ENCODE measurements around the gene HSD17B12. TPM values are rescaled to one million over a fixed set of nuclear protein-coding genes. Genes with fewer than 3 reads are reported as not detected.

HSD17B12 gene
- total and polyA plus RNA-seq, 2 of the 8 experiments (the other 6 are each of a cell fraction or from before 2014, with no cell fraction given), result 46.0 to 121 TPM

- Histone ChIP-seq H3K4me2 (ENCODE audit: insufficient read depth in 1 of 2, low read depth in 2 of 2, low read length in 2 of 2) (no peak overlapping the region), H3K27me3 (replicated peaks in 1 of 4; ENCODE audit: control insufficient read depth in 3 of 4, extremely low read depth in 1 of 4, insufficient read depth in 3 of 4, low read length in 3 of 4) (no peaks in the 10 kb centered on the region), H3K23ac (ENCODE audit: insufficient read length) (no peak overlapping the region), H2BK15ac (ENCODE audit: low read length) (no peak overlapping the region), H3K79me1 (ENCODE audit: low read depth, low read length) (peaks cover 14% of the 10 kb centered on the region; the same call in 1 of the 2 replicates), H2BK120ac (replicated peaks; ENCODE audit: low read depth, low read length) (no peak overlapping the region), H2AK5ac (ENCODE audit: low read depth, low read length) (no peak overlapping the region), H3K79me2 (ENCODE audit: control insufficient read depth in 1 of 2, insufficient read depth in 2 of 2, low read length in 2 of 2) (peaks cover 6 to 88% of the 10 kb centered on the region in 2 experiments; a peak in 3 of 4 replicates), H3K9me3 (ENCODE audit: insufficient read depth in 2 of 2, low read depth in 1 of 2, low read length in 1 of 2) (no peaks in the 10 kb centered on the region), H3K4ac (replicated peaks; ENCODE audit: insufficient read length, low read depth, low read length) (no peak overlapping the region), H3K56ac (replicated peaks; ENCODE audit: insufficient read length, low read depth, low read length) (no peak overlapping the region), H3K9ac (replicated peaks in 1 of 4; ENCODE audit: extremely low read depth in 1 of 4, low read depth in 3 of 4, low read length in 3 of 4) (no peak overlapping the region), H3K14ac (ENCODE audit: insufficient read length) (no peak overlapping the region), H4K5ac (ENCODE audit: insufficient read length, low read depth, low read length) (no peak overlapping the region), H3K23me2 (ENCODE audit: low read depth, low read length) (no peaks in the 10 kb centered on the region; the same call in 1 of the 2 replicates), H2AFZ (ENCODE audit: low read length) (no peak overlapping the region), H3K4me1 (replicated peaks in 1 of 4; ENCODE audit: control insufficient read depth in 3 of 4, insufficient read depth in 4 of 4, low read length in 3 of 4) (no peaks in the 10 kb centered on the region), H2BK5ac (ENCODE audit: low read depth, low read length) (no peak overlapping the region), H3K27ac (ENCODE audit: low read depth, low read length) (no peak overlapping the region), H4K8ac (ENCODE audit: extremely low read depth, insufficient read depth, low read length) (no peak overlapping the region), H3K18ac (ENCODE audit: extremely low read depth, low read length) (no peak overlapping the region), H3K36me3 (ENCODE audit: control insufficient read depth in 2 of 4, insufficient read depth in 4 of 4, low read length in 3 of 4) (peaks cover 0 to 4% (median under 1%) of the 10 kb centered on the region in 4 experiments; a peak in 2 of 8 replicates), H2BK20ac (ENCODE audit: low read length) (no peak overlapping the region), H4K20me1 (replicated peaks in 1 of 2; ENCODE audit: control insufficient read depth in 1 of 2, insufficient read depth in 2 of 2, low read length in 2 of 2) (peaks cover 5 to 8% of the 10 kb centered on the region in 2 experiments), H3K4me3 (ENCODE audit: extremely low read depth in 1 of 4, insufficient read depth in 2 of 4, low read depth in 3 of 4, low read length in 4 of 4) (no peak overlapping the region), H2BK12ac (ENCODE audit: low read depth, low read length) (no peak overlapping the region), H4K91ac (replicated peaks; ENCODE audit: insufficient read length, low read length) (no peak overlapping the region)
- WGBS, 2 experiments (ENCODE audit: extremely low coverage in 1 of 2, insufficient coverage in 1 of 2, insufficient read length in 1 of 2, insufficient replicate concordance in 2 of 2, low coverage in 1 of 2, low lambda C conversion rate in 2 of 2, missing lambda C conversion rate in 1 of 2), result 91% methylated on average over 2 of the region's 2 CpGs; no CpG with 5 or more reads in 1 of the 2 experiments
- no peak for DNase-seq (ENCODE audit: low read depth in 1 of 2, low spot score in 2 of 2)
- POLR2A ChIA-PET (ENCODE audit: partially characterized antibody), result interaction anchor here (1.0 kb wide), 1 partner anchor 14 kb away, joined by 3 read pairs; the partner anchor contains the start of gene HSD17B12
- no peak for FAIRE-seq
- CTCF ChIA-PET (ENCODE audit: partially characterized antibody), result no interaction called here
- TF ChIP-seq EP300 (IDR thresholded peaks at IDR 0.05; ENCODE audit: borderline replicate concordance in 1 of 2, low read depth in 2 of 2, low read length in 2 of 2) (no peak), RFX5 (IDR thresholded peaks at IDR 0.05; ENCODE audit: borderline replicate concordance, low read depth, low read length) (no peak), CBX5 (IDR thresholded peaks at IDR 0.05; ENCODE audit: low read depth, low read length) (no peak), RAD21 (IDR thresholded peaks at IDR 0.05 in 1 of 2, conservative IDR thresholded peaks at IDR 0.05 in 1 of 2; ENCODE audit: low read depth in 2 of 2, low read length in 2 of 2) (no peak), POU5F1 (IDR thresholded peaks at IDR 0.05; ENCODE audit: low read depth, low read length) (no peak), ASH2L (IDR thresholded peaks at IDR 0.05; ENCODE audit: low read length) (no peak), MAX (IDR thresholded peaks at IDR 0.05) (no peak), SP2 (IDR thresholded peaks at IDR 0.05; ENCODE audit: low read length) (no peak), NANOG (IDR thresholded peaks at IDR 0.05; ENCODE audit: insufficient read depth, low read depth, low read length, poor library complexity, severe bottlenecking) (no peak), RXRA (IDR thresholded peaks at IDR 0.05; ENCODE audit: insufficient read depth, low read depth, low read length) (no peak), SP4 (IDR thresholded peaks at IDR 0.05; ENCODE audit: low read length) (no peak), CBX8 (IDR thresholded peaks at IDR 0.05; ENCODE audit: borderline replicate concordance, low read depth, low read length) (no peak)
Observed at GRCh38 chr11:43694477-43694876, 13.9 kb downstream of the HSD17B12 start.

Data from H1 (cell line).